IMR-90 (cell line): Measurements from ENCODE around the gene CCDC69. TPM values are rescaled to one million over a fixed set of nuclear protein-coding genes. Genes with fewer than 3 reads are reported as not detected.

ENCODE experiments used
- ATAC-seq: fragments of 200-7000 bp; cut with Tn5 transposase; 2 replicates; pipeline ENCODE4 v1.9.1; 2020; ENCODE audit warnings: low read depth, mild to moderate bottlenecking, moderate library complexity
- BruUV-seq: library from RNA; stranded (reverse); fragments of 400-500 nt; replicated peaks from 2 replicates; lab custom pipeline; 2021; lab: Mats Ljungman, UMichigan
- CTCF ChIA-PET: fragments of 300-600 bp; formaldehyde crosslinking; extraction: SDS; loops from one replicate; lab custom pipeline; 2021; ENCODE audit warnings: antibody characterized with exemption; lab: Yijun Ruan, JAX
- POLR2A ChIA-PET: fragments of 300-600 bp; sonication (Branson Sonifier 250); formaldehyde crosslinking; loops from one replicate; lab custom pipeline; 2022; ENCODE audit warnings: antibody characterized with exemption; ENCODE audit not compliant: unreplicated experiment; lab: Charles Lee
- DNase-seq: peaks from one replicate; pipeline ENCODE4 v3.0.0; 2013
- H2AFZ ChIP-seq: replicated peaks from 2 replicates; pipeline ENCODE3; 2013; ENCODE audit warnings: low read length, mild to moderate bottlenecking; ENCODE audit not compliant: poor library complexity
- H2AK5ac ChIP-seq: 2 replicates; pipeline ENCODE4 v1.6.1; 2013; ENCODE audit warnings: low read depth, low read length, inconsistent platforms
- H2AK9ac ChIP-seq: replicated peaks from 2 replicates; pipeline ENCODE3; 2013; ENCODE audit warnings: mild to moderate bottlenecking, low read depth, low read length, moderate library complexity; ENCODE audit not compliant: poor library complexity
- H2BK120ac ChIP-seq: 2 replicates; pipeline ENCODE4 v1.6.1; 2013; ENCODE audit warnings: low read depth, low read length, inconsistent platforms
- H2BK15ac ChIP-seq: 3 replicates; pipeline ENCODE4 v1.6.1; 2013; ENCODE audit warnings: low read depth, low read length, inconsistent platforms
- H2BK20ac ChIP-seq: 2 replicates; pipeline ENCODE4 v1.6.1; 2013; ENCODE audit warnings: low read depth, mild to moderate bottlenecking, inconsistent platforms, low read length, moderate library complexity
- H2BK5ac ChIP-seq: 2 replicates; pipeline ENCODE4 v1.6.1; 2013; ENCODE audit warnings: mild to moderate bottlenecking, low read depth, low read length, inconsistent platforms; ENCODE audit not compliant: poor library complexity, severe bottlenecking
- H3K14ac ChIP-seq: replicated peaks from 2 replicates; pipeline ENCODE4 v1.6.1; 2013; ENCODE audit warnings: low read depth, low read length, inconsistent platforms
- H3K18ac ChIP-seq: 2 replicates; pipeline ENCODE4 v1.6.1; 2013; ENCODE audit warnings: low read depth, low read length, control low read depth
- H3K23ac ChIP-seq: 2 replicates; pipeline ENCODE4 v1.6.1; 2013; ENCODE audit warnings: low read depth, low read length, inconsistent platforms
- H3K27ac ChIP-seq: 2 replicates; pipeline ENCODE4 v1.5.1; 2013; ENCODE audit warnings: mild to moderate bottlenecking, control low read depth, low read length; ENCODE audit not compliant: insufficient read depth
- H3K27me3 ChIP-seq: 2 replicates; pipeline ENCODE4 v1.6.1; 2013; ENCODE audit warnings: low read length; ENCODE audit not compliant: control insufficient read depth, insufficient read depth
- H3K36me3 ChIP-seq: 2 replicates; pipeline ENCODE4 v1.6.1; 2013; ENCODE audit warnings: low read length, mixed read lengths; ENCODE audit not compliant: control insufficient read depth, insufficient read depth
- H3K4ac ChIP-seq: 2 replicates; pipeline ENCODE4 v1.6.1; 2013; ENCODE audit warnings: low read depth, low read length, inconsistent platforms
- H3K4me1 ChIP-seq: 2 replicates; pipeline ENCODE4 v1.6.1; 2013; ENCODE audit warnings: low read length, mixed read lengths; ENCODE audit not compliant: control insufficient read depth, insufficient read depth
- H3K4me2 ChIP-seq: 2 replicates; pipeline ENCODE4 v1.6.1; 2013; ENCODE audit warnings: low read depth, mild to moderate bottlenecking, control low read depth, low read length, moderate library complexity
- H3K4me3 ChIP-seq: 2 replicates; pipeline ENCODE4 v1.5.1; 2013; ENCODE audit warnings: low read depth, mild to moderate bottlenecking, control low read depth, low read length, moderate library complexity; ENCODE audit not compliant: insufficient read depth
- H3K56ac ChIP-seq: 2 replicates; pipeline ENCODE4 v1.6.1; 2013; ENCODE audit warnings: low read length, inconsistent platforms; ENCODE audit not compliant: insufficient read depth; ENCODE audit errors: extremely low read depth
- H3K79me1 ChIP-seq, 2 experiments: 2 replicates each; pipeline ENCODE4 v1.6.1; 2013; ENCODE audit warnings: low read length in 2 of 2, inconsistent platforms in 1 of 2, low read depth in 1 of 2
- H3K9ac ChIP-seq: 2 replicates; pipeline ENCODE4 v1.6.1; 2013; ENCODE audit warnings: low read depth, low read length, control low read depth
- H3K9me1 ChIP-seq: 2 replicates; pipeline ENCODE4 v1.6.1; 2013; ENCODE audit warnings: low read length, inconsistent platforms; ENCODE audit not compliant: insufficient read depth
- H3K9me3 ChIP-seq: 2 replicates; pipeline ENCODE4 v1.6.1; 2013; ENCODE audit warnings: low read length; ENCODE audit not compliant: control insufficient read depth, insufficient read depth
- H4K20me1 ChIP-seq: 2 replicates; pipeline ENCODE4 v1.6.1; 2013; ENCODE audit warnings: low read length, inconsistent platforms; ENCODE audit not compliant: insufficient read depth
- H4K5ac ChIP-seq: 2 replicates; pipeline ENCODE4 v1.6.1; 2013; ENCODE audit warnings: mild to moderate bottlenecking, low read depth, low read length, control low read depth
- H4K8ac ChIP-seq, 2 experiments: 2 replicates each; pipeline ENCODE4 v1.6.1; 2013; ENCODE audit warnings: low read depth in 2 of 2, low read length in 2 of 2, control low read depth in 1 of 2, inconsistent platforms in 1 of 2
- H4K91ac ChIP-seq: 2 replicates; pipeline ENCODE4 v1.6.1; 2013; ENCODE audit warnings: low read depth, low read length, inconsistent platforms; ENCODE audit not compliant: insufficient read depth
- FOS ChIP-seq: fragments of 150-350 bp; IDR thresholded peaks from 2 replicates; pipeline ENCODE4 v1.6.1; 2016; ENCODE audit warnings: low read depth, low read length
- MAFK ChIP-seq: IDR thresholded peaks from 2 replicates; pipeline ENCODE4 v1.6.1; 2012; ENCODE audit warnings: low read depth, low read length, improper control_type of control experiment
- NFE2L2 ChIP-seq: fragments of 150-350 bp; IDR thresholded peaks from 2 replicates; pipeline ENCODE4 v1.6.1; 2016; ENCODE audit warnings: low read depth, mild to moderate bottlenecking, low read length
- RCOR1 ChIP-seq: IDR thresholded peaks from 2 replicates; pipeline ENCODE4 v1.6.1; 2012; ENCODE audit warnings: mild to moderate bottlenecking, low read length, improper control_type of control experiment; ENCODE audit not compliant: insufficient replicate concordance
- WGBS, 2 experiments: methylation state at CpG; one replicate each; pipeline versions ENCODE4 v1.1.5 to v1.1.7; 2013; ENCODE audit warnings: missing lambda C conversion rate in 2 of 2; ENCODE audit not compliant: insufficient read length in 1 of 2; ENCODE audit errors: extremely low coverage in 2 of 2; 5-methylcytosine and 5-hydroxymethylcytosine counted together
- dilution Hi-C: fragments of 300-500 bp; cut with HindIII; formaldehyde crosslinking; loops from one replicate; pipeline ENCODE4 v1.14.3; 2018; ENCODE audit warnings: low sequenced_read_pairs; ENCODE audit not compliant: unreplicated experiment
- in situ Hi-C: fragments of 300-500 bp; cut with MboI; formaldehyde crosslinking; loops from 3 replicates; pipeline ENCODE4 v1.14.3; 2019; ENCODE audit warnings: low sequenced_read_pairs, inconsistent platforms, mixed read lengths
- intact Hi-C: fragments of 100-400 bp; cut with micrococcal nuclease; formaldehyde crosslinking; loops from 2 replicates; pipeline ENCODE4 v1.10.0; 2022
- polyA plus RNA-seq, 3 experiments: library from polyadenylated mRNA; depleted of rRNA; stranded (reverse); fragments of >200 nt; gene quantifications; 2 replicates each; pipeline ENCODE4 v1.2.3, GENCODE V29; 2012; ENCODE audit warnings: low replicate concordance in 1 of 3
- total RNA-seq: library from RNA; depleted of rRNA; stranded (reverse); fragments of >200 nt; gene quantifications from 2 replicates; pipeline ENCODE4 v1.2.3, GENCODE V29; 2012
- TF ChIP-seq, protein P1 (sequence below): fragments of 150-350 bp; IDR thresholded peaks from 2 replicates; pipeline ENCODE4 v1.6.1; 2016; ENCODE audit warnings: low read depth, mild to moderate bottlenecking, low read length, moderate library complexity, borderline replicate concordance

The CCDC69 gene
- total and polyA plus RNA-seq, 2 of the 4 experiments (the other 2 are of a cell fraction), result 0.36 to 0.48 TPM

GRCh38 chr5:151238303-151238741 lies 14.4 kb upstream of the CCDC69 start:
- no peak overlapping the region for H3K23ac ChIP-seq
- no TSS peak for BruUV-seq
- TF ChIP-seq NFE2L2 (no peak), MAFK (no peak), FOS (no peak), RCOR1 (no peak)
- TF ChIP-seq, protein P1, sequence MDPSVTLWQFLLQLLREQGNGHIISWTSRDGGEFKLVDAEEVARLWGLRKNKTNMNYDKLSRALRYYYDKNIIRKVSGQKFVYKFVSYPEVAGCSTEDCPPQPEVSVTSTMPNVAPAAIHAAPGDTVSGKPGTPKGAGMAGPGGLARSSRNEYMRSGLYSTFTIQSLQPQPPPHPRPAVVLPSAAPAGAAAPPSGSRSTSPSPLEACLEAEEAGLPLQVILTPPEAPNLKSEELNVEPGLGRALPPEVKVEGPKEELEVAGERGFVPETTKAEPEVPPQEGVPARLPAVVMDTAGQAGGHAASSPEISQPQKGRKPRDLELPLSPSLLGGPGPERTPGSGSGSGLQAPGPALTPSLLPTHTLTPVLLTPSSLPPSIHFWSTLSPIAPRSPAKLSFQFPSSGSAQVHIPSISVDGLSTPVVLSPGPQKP, result no peak
- no peak overlapping the region for H3K18ac ChIP-seq
- H3K14ac ChIP-seq, result no peak overlapping the region
- H3K36me3 ChIP-seq, result no peaks in the 10 kb centered on the region
- dilution Hi-C loops (no loop called here), intact Hi-C loops (loop anchor here (2.0 to 5.0 kb wide), 3 partner anchors 74 to 414 kb away; no protein-coding TSS in a partner anchor), in situ Hi-C loops (loop anchor here (5.0 kb wide), 1 partner anchor 116 kb away; no protein-coding TSS in a partner anchor)
- no peak overlapping the region for H3K4me3 ChIP-seq
- H3K79me1 ChIP-seq, result no peaks in the 10 kb centered on the region
- H4K91ac ChIP-seq, result no peak overlapping the region
- CTCF ChIA-PET, result interaction anchor here (0.6 to 1.4 kb wide), 6 partner anchors 8 to 410 kb away, joined by 3 to 12 read pairs (median 6); partner anchors contain the start of gene GM2A
- H2BK15ac ChIP-seq, result no peak overlapping the region
- H4K5ac ChIP-seq, result no peak overlapping the region
- no peak overlapping the region for H3K9ac ChIP-seq
- no peak overlapping the region for H2AK9ac ChIP-seq
- no peak overlapping the region for H2BK5ac ChIP-seq
- H2AFZ ChIP-seq, result peak overlapping the region; percentile 41
- no peak overlapping the region for H3K4ac ChIP-seq
- H3K4me2 ChIP-seq, result no peak overlapping the region
- H3K9me1 ChIP-seq, result no peaks in the 10 kb centered on the region
- no peak overlapping the region for H2BK120ac ChIP-seq
- DNase-seq (no peak), ATAC-seq (no peak)
- H2BK20ac ChIP-seq, result no peak overlapping the region
- H3K27ac ChIP-seq, result no peak overlapping the region
- WGBS, 2 experiments, result 38% methylated on average over 3 of the region's 14 CpGs; no CpG with 5 or more reads in 1 of the 2 experiments
- peaks cover 2% of the 10 kb centered on the region; the same call in 1 of the 2 replicates for H3K4me1 ChIP-seq
- no peak overlapping the region for H4K8ac ChIP-seq
- H3K56ac ChIP-seq, result no peak overlapping the region
- POLR2A ChIA-PET, result no interaction called here
- no peaks in the 10 kb centered on the region for H3K9me3 ChIP-seq
- no peak overlapping the region for H2AK5ac ChIP-seq
- peaks cover 20% of the 10 kb centered on the region for H3K27me3 ChIP-seq
- H4K20me1 ChIP-seq, result no peaks in the 10 kb centered on the region
